ENCODE data around the gene OR5H14. TPM values are rescaled to one million over a fixed set of nuclear protein-coding genes. Genes with fewer than 3 reads are reported as not detected.

The OR5H14 gene
- not detected for total RNA-seq

DNA sequence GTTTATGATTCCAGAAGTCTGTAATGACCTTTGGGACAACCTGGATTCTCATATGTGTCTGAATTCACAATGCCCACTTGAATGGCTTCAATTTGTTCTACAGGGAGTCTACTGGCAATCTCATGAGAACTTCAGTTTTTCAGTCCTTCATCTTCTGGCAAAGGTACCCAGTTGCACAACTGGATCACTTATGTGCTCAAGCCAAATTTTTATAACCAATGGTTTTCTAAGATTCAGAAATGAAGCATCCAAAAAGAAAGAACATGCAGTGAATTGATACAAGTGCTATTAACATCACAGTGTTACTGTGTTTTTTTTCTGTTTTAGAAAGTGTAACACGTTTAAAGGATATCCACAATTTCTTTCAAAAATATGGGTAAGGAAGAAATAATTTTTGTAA lies at the start of gene OR5H14:
Gene OR5H14 (plus strand): TSS at position 301 of the 400 bp plus-strand sequence. CDS start 1,907 bp downstream, outside the sequence.
- intact Hi-C loops (cut with DNase I) = no loop called here
- no peaks in the 10 kb centered on the region for H3K36me3 ChIP-seq
- H3K4me1 ChIP-seq = no peaks in the 10 kb centered on the region
- H3K9me3 ChIP-seq = no peaks in the 10 kb centered on the region
- H3K27me3 ChIP-seq = no peaks in the 10 kb centered on the region
- no peak within 1 kb of the TSS for H3K4me3 ChIP-seq
- TF ChIP-seq, protein P1, sequence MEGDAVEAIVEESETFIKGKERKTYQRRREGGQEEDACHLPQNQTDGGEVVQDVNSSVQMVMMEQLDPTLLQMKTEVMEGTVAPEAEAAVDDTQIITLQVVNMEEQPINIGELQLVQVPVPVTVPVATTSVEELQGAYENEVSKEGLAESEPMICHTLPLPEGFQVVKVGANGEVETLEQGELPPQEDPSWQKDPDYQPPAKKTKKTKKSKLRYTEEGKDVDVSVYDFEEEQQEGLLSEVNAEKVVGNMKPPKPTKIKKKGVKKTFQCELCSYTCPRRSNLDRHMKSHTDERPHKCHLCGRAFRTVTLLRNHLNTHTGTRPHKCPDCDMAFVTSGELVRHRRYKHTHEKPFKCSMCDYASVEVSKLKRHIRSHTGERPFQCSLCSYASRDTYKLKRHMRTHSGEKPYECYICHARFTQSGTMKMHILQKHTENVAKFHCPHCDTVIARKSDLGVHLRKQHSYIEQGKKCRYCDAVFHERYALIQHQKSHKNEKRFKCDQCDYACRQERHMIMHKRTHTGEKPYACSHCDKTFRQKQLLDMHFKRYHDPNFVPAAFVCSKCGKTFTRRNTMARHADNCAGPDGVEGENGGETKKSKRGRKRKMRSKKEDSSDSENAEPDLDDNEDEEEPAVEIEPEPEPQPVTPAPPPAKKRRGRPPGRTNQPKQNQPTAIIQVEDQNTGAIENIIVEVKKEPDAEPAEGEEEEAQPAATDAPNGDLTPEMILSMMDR (IDR thresholded peaks at IDR 0.05) = no peak
- no peak for DNase-seq (ENCODE audit: low spot score in 2 of 2)
- no peak within 1 kb of the TSS for H3K27ac ChIP-seq

DNA sequence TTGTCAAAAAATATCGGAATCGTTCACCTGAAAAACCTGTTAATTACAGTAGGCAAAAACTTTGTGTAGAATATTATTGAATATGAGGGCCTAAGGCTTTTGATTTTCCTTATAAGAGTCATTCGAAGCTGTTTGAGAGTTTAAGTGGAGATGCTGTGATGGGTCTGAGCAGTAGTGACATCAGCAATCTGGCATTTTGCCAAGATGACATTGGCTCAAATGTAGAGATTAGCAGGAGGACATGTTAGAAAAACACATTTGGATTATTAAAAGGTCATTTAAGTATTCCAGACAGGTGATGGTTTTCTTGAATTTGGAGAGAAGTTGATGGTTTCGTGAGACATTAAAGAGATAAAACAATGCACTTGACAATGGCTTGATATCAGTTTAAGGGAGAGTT lies 47.4 kb upstream of the OR5H14 start:
- no peaks in the 10 kb centered on the region for H3K9me3 ChIP-seq
- no peak for DNase-seq (ENCODE audit: low spot score in 2 of 2)
- intact Hi-C loops (cut with DNase I) = no loop called here
- H3K36me3 ChIP-seq = no peaks in the 10 kb centered on the region
- TF ChIP-seq, protein P1 (IDR thresholded peaks at IDR 0.05) = no peak
- H3K27ac ChIP-seq = no peak overlapping the region
- no peaks in the 10 kb centered on the region for H3K27me3 ChIP-seq
- H3K4me1 ChIP-seq = no peaks in the 10 kb centered on the region
- no peak overlapping the region for H3K4me3 ChIP-seq

DNA sequence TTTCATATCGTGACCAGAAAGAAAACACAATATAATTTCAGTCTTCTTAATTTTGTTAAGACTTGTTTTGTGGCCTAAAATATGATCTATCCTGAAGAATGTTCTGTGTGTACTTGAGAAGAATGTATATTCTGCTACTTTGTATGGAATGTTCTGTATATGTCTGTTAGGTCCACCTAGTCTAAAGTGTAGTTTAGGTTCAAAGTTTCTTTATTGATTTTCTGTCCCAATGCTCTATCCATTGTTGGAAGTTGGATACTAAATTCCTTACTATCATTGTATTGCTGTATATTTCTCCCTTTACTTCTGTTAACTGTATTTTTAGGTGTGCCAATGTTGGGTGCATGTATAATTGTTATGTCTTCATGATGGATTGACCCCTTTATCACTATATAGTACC lies 39.1 kb upstream of the OR5H14 start:
- H3K4me1 ChIP-seq = no peaks in the 10 kb centered on the region
- intact Hi-C loops (cut with DNase I) = no loop called here
- TF ChIP-seq, protein P1 (IDR thresholded peaks at IDR 0.05) = no peak
- H3K36me3 ChIP-seq = no peaks in the 10 kb centered on the region
- H3K27me3 ChIP-seq = no peaks in the 10 kb centered on the region
- no peak overlapping the region for H3K4me3 ChIP-seq
- no peak overlapping the region for H3K27ac ChIP-seq
- no peak for DNase-seq (ENCODE audit: low spot score in 2 of 2)
- H3K9me3 ChIP-seq = no peaks in the 10 kb centered on the region

DNA sequence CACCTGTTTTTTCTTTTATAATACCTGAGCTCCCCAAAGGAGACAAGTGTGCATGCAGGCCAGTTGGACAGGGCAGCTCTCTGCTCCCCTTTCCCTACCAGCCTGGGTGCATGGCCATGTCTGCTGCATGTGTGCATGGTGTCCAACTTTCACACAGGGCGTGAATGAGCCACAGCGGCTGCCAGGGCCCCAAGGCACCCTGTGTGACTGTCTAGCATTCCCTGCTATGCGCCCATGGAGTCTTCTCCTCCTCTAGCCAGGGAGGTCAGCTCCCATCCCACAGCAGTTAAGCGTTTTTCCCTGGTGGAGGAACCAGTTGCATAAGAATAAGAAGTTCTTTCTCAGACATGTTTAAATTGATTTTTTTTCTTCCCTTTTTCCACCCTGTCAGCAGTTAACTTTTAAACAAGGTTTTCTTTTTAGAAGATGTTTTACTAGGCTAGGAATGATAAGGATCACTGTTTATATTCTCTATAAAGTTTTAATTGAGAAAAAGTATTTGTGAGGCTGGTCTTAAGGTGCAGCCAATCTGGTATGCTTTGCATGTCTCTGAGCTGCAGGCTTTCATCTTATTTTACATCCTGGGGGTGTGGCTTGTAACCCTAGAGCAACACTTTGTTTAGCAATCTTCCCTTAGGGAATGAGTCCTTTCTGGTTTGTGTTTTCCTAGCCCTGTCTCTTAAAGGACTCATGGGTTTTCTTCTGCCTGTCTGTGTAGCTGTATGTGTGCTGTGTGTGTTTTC lies 37.3 kb upstream of the OR5H14 start:
- Histone ChIP-seq H3K4me3 (no peak overlapping the region), H3K36me3 (no peaks in the 10 kb centered on the region), H3K9me3 (no peaks in the 10 kb centered on the region), H3K4me1 (no peaks in the 10 kb centered on the region), H3K27me3 (no peaks in the 10 kb centered on the region), H3K27ac (no peak overlapping the region)
- TF ChIP-seq, protein P1 (IDR thresholded peaks at IDR 0.05) = no peak
- no peak for DNase-seq (ENCODE audit: low spot score in 2 of 2)
- intact Hi-C loops (cut with DNase I) = no loop called here

DNA sequence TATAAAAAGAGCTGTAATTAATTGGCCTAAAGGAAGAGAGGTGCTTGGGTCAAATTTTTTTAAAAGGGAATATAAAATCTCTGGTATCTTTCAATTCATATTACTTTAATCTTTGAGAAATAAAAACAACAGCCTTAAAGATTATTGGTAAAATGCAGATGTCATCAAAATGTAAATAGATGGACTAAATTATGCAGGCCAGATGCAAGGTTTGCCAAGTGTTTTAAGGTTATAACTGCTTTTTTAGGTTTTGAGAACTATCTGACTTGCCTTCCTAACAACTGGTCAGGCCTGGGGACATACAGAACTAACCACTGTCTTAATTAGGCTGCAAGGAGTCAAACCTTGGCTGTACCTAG lies 36.8 kb upstream of the OR5H14 start:
- H3K9me3 ChIP-seq = no peaks in the 10 kb centered on the region
- H3K27me3 ChIP-seq = no peaks in the 10 kb centered on the region
- no peak overlapping the region for H3K4me3 ChIP-seq
- no peaks in the 10 kb centered on the region for H3K36me3 ChIP-seq
- no peak overlapping the region for H3K27ac ChIP-seq
- DNase-seq (ENCODE audit: low spot score in 2 of 2) = no peak
- intact Hi-C loops (cut with DNase I) = no loop called here
- no peaks in the 10 kb centered on the region for H3K4me1 ChIP-seq
- TF ChIP-seq, protein P1 (IDR thresholded peaks at IDR 0.05) = no peak

DNA sequence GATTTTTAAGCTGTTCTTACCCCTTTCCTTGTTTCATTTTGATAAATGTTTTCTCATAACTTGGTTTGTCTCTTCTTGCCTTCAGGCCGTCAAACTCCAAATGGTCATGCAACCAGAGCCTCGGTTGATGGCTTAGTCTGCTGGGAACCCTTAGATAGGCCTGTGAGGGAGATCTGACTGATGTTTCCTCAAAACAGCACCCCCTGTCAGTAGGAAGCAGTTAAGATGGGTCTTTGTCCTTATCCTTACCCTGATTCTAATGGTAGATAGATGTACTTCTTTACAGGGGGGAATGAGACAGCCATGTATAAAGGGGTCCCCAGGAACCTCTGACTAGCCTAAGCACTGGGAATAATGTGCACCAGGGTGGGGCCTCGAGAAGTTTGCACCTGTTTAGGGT lies 33.0 kb upstream of the OR5H14 start:
- TF ChIP-seq, protein P1 (IDR thresholded peaks at IDR 0.05) = no peak
- H3K4me1 ChIP-seq = no peaks in the 10 kb centered on the region
- no peak for DNase-seq (ENCODE audit: low spot score in 2 of 2)
- no peaks in the 10 kb centered on the region for H3K36me3 ChIP-seq
- no peaks in the 10 kb centered on the region for H3K27me3 ChIP-seq
- intact Hi-C loops (cut with DNase I) = no loop called here
- no peak overlapping the region for H3K27ac ChIP-seq
- no peak overlapping the region for H3K4me3 ChIP-seq
- no peaks in the 10 kb centered on the region for H3K9me3 ChIP-seq
